Daoy (cell line): ENCODE results near the gene PCLO. TPM values are rescaled to one million over a fixed set of nuclear protein-coding genes. Genes with fewer than 3 reads are reported as not detected.

Source experiments
- DNase-seq: peaks from one replicate; pipeline ENCODE4 v3.0.0-alpha.2; 2015; ENCODE audit warnings: low read depth
- total RNA-seq: library from RNA; depleted of rRNA; stranded (reverse); fragments of >200 nt; shearing (Covaris generic); gene quantifications from 2 replicates; pipeline ENCODE4 v1.2.3, GENCODE V29; 2014; rRNA removed

PCLO gene, protein sequence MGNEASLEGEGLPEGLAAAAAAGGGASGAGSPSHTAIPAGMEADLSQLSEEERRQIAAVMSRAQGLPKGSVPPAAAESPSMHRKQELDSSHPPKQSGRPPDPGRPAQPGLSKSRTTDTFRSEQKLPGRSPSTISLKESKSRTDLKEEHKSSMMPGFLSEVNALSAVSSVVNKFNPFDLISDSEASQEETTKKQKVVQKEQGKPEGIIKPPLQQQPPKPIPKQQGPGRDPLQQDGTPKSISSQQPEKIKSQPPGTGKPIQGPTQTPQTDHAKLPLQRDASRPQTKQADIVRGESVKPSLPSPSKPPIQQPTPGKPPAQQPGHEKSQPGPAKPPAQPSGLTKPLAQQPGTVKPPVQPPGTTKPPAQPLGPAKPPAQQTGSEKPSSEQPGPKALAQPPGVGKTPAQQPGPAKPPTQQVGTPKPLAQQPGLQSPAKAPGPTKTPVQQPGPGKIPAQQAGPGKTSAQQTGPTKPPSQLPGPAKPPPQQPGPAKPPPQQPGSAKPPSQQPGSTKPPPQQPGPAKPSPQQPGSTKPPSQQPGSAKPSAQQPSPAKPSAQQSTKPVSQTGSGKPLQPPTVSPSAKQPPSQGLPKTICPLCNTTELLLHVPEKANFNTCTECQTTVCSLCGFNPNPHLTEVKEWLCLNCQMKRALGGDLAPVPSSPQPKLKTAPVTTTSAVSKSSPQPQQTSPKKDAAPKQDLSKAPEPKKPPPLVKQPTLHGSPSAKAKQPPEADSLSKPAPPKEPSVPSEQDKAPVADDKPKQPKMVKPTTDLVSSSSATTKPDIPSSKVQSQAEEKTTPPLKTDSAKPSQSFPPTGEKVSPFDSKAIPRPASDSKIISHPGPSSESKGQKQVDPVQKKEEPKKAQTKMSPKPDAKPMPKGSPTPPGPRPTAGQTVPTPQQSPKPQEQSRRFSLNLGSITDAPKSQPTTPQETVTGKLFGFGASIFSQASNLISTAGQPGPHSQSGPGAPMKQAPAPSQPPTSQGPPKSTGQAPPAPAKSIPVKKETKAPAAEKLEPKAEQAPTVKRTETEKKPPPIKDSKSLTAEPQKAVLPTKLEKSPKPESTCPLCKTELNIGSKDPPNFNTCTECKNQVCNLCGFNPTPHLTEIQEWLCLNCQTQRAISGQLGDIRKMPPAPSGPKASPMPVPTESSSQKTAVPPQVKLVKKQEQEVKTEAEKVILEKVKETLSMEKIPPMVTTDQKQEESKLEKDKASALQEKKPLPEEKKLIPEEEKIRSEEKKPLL (N-terminal part only)
- total RNA-seq = 1.3 and 5.1 TPM in 2 replicates

DNA sequence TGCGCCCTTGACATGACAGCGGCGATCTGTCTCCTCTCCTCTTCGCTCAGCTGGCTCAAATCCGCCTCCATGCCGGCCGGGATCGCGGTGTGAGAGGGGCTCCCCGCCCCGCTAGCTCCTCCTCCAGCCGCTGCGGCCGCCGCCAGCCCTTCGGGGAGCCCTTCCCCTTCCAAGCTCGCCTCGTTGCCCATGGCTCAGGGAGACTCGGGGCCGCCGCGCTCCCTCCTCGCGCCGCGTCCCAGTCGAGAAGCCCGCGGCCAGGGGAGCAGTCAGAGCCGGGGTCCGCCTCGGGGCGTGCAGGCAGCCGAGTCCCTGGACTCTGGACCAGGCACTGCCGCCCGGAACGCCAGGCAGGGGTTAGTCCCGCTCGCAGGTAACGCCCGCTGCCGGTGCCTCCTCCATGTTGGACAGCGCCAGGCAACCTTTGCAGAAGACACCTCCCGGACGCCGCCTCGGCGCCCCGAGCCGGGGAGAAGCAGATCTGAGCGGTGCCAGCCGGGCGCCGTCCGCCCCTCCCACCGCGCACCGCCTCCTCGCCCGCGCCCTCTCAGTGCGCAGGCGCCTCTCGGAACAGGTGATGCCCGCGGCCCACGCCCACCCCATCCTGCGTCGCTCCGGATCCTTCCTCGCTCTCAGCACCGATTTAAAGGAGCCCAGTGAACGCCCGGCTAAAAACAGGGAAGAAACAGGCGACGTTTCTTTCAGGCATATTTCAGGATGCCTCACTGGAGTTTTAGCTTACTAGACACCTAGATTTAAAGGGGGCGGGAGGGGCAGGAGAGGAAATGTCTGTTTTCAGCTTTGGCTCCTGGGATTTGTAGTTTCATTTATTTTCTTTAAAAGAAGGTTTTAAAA, at the start of gene PCLO:
TSS of gene PCLO (minus strand) at position 483 of the 855 bp plus-strand sequence. CDS start at position 191, 292 bp downstream.
- DNase-seq = peak; percentile 96

DNA sequence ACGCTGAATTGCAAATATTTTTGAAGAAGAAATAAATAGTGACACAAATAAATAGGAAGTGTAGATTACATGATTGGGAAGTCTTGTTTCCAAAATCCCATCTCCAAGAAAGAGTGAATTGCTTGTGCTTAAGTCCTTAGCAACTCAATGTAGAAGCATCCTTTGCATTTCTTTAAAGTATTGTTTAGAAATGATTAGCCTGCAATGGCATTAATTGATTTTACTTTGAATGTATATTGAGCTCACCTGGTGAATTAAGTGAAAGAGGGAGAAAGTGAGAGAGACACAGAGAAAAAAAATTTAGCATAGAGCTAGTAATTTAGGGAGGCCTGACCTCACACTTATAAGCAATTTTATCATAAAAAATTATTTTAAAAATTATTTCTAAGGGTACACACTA, 49.0 kb upstream of the PCLO start:
- no peak for DNase-seq

DNA sequence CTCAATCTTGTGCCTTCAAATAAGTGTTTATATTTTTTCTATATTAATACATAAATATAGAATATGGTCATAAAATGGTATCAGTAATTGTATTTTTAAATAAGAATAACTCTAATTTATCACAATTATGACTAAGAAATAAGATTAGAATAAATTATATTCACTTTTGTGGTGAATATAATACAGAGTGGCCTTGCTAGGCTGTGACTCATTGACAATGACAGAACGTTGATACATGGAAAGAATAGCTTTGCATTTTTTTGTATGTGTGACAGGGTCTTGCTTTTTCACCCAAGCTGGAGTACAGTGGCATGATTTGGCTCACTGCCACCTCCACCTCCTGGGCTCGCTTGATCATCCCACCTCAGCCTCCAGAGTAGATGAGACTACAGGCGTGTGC, 47.8 kb upstream of the PCLO start:
- DNase-seq = peak; percentile 6

DNA sequence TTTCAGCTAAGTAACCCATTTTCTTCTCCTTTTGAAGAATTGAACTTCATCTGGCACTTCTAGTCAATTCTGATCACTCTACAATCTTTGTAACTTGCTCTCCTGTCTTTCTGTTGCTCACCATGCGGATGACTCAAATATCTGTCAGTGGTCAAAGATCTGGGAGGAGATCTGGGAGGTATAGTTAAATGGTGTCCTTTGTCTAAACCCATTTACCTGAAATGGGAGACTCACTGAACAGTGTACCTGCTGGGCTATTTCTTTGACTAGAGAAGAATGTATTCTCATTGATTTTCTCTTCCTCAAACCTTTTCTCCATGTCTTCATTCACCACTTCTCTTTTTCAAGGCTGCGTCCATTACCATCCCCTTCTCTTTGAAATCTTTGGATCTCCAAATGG, 42.0 kb upstream of the PCLO start:
- DNase-seq = no peak

DNA sequence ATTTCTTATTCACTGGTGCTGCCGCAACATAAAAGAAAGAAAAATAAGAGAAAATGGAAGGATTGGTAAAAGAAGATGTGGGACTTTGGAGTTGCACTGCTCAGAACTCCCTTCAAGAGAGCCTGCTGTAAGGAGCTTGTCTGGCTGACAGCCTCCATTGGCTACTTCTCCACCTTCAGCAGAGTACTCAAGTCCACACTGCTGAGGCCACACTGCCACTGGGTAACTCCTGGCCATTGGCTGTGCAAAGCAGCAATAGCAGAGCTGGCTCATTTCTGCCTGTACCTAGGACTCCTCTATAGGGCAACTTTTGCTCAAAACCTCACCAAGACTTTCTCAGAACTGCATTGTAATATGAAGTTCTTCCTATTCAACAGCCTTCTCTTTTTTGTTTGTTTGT, 38.7 kb upstream of the PCLO start:
- DNase-seq = no peak

DNA sequence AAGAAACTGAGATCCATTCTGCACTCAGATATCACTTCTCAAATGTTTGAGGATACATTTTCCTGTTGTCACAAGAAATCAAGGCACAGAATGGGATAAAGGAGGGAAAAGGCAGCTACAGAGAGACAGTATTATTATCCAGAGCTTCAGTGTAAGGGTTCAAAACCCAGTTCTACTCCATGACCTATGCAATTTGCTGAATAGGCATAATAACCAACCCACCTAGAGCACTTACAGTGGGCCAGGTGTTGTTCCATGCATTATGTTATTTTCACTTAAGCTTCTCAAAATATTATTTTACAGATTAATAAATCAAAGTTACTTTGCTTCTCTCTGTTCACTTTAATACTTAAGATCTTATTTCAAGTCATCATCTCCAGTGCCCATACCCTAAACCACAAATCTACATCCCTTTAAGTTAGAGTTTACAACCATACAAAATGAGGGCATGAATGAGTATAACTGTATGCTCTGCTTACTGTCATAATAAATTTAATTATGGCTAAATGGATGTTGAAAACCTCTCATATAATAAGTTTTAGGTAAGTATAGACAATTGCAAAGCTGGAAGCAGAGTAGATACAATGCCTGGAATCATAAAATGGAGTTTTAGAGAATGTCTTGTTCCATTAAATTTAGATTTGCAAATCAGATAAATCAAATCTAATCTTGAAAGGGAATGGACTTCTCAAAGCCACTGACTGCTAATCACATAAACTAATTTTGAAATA, 28.1 kb upstream of the PCLO start:
- no peak for DNase-seq

DNA sequence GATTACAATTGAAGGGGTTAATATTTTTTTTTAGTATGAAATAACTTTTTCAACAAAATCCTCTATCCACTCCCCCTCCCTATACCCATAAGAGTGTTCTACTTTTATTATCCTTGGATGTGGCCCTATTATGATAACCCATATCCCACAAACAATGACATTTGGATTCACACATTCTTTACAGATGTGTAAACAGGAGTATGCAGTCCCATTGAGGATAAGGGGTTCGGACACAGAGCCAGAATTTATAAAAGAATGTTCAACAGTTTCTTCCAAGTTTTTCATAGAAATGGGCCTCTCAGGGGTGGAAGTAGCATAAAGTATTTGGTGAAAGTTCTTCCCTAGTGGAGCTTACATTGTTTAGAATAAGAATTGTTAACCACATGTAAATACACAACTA, 16.1 kb upstream of the PCLO start:
- DNase-seq = no peak

DNA sequence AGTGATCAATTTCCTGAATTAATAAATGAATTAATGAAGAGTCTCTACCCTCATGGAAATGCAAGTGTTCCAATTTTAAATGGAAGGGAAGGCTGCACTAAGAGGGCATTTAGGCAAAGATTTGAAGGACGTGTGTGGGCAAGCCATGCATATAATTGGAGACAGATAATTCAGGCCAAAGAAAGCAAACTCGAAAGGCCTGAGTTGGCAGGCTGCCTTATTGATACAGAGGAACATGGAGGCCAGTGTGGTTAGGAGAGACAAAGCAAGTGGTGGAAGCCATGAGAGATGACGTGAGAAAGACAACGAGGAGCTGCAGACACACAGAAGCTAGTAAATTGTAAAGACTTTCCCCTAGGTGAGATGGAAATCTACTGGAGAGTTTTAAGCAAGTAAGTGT, 15.4 kb upstream of the PCLO start:
- DNase-seq = peak; percentile 47

DNA sequence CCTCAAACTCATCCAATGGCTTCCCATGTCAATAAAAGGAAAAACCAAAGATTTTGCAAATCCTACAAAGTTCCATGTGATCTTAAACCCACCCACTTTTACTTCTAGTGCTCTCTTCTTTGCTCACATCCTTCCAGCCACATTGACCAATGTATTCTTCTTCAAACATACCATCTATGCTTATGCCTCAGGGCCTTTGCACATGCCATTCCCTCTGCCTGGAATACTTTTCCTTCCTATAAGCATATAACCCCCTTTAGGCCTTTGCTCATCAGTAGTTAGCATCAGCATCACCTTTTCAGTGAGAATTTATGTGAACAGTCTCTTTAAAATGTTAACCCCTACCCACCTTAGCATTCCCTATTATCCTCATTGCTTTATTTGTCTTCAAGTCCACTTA, 11.0 kb upstream of the PCLO start:
- DNase-seq = no peak

DNA sequence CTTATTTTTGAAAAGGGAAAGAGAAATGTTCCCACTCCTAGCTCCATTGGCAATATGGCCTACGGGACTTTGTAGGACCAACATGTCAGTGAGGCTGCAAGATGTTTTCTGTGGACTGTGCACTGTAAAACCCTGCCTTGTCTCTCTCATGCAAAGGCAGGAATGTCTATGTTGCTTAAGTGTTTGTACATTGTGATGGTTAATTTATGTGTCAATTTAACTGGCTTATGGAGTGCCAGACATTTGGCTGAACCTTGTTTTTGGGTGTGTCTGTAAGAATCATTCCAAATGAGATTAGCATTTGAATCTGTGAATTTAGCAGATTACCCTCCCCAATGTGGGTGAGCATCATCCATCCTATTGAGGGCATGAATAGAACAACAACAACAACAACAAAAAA, 4.1 kb upstream of the PCLO start:
- DNase-seq = no peak

DNA sequence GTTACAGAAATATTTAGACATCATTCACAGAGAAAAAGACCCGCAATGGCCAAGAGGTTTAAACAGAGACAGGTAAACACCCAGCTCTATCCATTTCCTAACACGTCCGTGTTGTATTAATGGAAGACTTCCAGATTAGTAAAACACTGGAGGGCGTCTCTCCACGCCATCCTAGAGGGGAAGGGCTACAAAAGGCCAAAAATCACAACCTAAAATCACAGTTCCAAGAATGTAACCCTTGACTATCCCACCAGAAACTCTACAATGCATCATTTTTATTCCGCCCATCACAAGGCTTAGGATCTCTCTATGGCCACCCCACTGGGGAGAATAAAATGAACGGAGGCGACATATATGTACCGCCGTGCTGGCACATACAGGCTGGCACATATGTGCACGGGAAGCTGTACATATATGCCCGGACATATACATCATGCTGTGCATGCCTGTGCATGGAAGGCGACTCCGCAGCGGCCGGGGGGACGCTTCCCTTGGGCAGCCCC, 734 bp downstream of the PCLO start:
- no peak for DNase-seq

DNA sequence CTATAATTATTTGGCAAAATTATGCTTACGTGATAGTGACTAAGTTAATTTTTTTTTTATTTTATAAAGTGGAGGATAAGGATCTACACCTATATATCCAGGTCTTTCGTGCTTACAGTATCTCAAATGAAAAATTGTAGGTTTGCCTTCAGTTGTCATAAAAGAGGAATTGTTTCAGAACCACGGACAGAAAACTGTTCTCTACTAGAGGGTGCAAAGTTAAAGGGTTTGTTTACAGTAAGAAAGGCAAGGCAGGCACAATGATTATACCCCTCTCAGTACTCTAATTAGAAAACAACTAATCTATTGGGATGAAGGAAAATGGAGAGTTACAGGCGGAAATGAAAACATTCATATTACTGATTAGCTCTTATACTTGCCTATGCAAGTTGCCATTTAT, 1.5 kb downstream of the PCLO start:
- no peak for DNase-seq

DNA sequence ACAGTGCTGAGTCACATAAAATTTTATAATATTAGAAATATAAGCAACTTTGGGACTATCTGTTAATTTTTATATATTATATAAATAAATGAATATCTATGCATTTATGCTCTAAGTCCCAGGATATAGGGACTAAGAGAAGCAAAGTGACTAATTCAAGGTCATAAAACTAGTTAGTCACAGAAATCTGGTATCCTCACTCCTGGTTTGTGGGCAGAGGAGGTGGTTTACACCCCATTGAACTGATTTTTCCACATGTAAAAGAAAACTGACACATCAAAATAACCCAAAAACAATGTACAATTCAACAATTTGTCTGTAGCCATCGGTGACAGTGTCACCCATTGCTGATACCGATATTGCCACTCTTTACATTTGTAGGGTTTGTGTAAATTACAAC, 3.0 kb downstream of the PCLO start:
- peak; percentile 26 for DNase-seq

DNA sequence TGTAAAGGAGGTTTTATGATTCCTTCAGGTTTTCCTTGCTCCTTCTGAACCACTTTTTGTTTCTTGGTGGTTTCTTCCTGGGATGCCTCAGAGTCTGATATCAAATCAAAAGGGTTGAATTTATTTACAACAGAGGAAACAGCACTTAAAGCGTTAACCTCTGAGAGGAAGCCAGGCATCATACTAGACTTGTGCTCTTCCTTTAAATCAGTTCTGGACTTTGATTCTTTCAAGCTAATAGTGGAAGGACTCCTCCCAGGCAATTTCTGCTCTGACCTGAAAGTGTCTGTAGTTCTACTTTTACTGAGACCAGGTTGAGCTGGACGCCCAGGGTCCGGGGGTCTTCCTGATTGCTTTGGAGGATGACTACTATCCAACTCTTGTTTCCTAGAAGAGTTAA, 6.7 kb downstream of the PCLO start:
- no peak for DNase-seq

DNA sequence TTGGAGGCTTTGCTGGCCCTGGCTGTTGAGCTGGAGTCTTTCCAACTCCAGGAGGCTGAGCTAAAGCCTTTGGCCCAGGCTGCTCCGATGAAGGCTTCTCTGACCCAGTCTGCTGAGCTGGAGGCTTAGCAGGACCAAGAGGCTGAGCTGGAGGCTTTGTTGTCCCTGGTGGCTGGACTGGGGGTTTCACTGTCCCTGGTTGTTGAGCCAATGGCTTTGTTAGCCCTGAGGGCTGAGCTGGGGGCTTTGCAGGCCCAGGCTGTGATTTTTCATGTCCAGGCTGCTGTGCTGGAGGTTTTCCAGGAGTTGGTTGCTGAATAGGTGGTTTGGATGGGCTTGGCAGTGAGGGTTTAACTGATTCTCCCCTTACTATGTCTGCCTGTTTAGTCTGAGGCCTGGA, 7.3 kb downstream of the PCLO start:
- no peak for DNase-seq

DNA sequence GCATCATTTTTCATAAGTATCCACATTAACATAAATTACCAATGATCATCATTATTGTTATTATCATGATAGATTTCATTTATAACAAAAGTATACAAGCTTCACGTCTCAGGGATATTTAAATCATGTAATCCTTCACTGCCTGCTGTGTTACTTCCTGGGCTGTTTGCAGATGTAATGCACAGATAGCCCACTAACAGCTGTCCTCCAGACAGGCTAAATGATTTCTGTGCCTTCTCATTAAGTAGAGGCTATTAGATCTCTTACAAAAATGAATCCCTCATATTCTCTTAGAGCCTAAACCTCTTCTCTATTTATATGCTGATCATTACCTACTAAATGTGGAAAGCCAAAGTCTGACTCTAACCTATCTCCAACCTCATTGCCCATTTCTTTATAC, 9.3 kb downstream of the PCLO start:
- DNase-seq = no peak

DNA sequence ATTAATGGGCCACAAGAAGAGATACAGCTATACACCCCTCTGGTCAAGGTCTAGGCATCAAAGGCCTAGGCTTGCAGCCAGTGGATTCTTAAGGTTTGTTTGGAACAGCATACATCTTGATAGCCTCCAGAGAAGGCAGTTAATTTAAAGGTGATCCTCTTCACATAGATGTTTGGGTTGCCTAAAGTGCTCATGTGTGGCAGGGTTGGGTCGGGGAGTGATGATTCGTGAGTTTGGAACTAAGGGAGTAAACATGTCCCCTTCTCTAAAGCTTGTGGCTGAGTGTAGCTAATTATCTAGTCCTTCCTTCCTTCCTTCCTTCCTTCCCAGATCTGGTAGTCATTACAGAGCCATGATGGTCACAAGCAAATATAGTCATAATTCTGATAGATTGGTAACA, 12.4 kb downstream of the PCLO start:
- DNase-seq = peak; percentile 29

DNA sequence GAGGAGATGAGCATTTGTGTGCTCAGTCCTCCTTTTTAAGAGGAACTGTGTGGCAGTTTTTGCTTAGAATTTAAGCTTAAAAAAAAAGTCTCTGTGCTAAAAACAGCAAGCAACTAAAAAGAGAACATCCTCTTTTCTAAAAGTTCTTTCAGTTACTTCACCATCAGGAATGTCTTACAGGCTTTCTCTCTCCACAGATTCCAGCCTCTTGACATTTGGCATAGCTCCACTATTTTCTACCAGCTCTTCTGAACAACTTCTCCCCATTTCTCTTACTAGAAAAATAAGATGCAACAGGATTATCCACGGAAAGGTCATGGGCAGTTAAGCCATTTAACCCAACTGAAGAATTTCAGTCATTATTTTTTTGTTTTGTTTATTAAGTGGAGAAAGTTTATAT, 13.2 kb downstream of the PCLO start:
- DNase-seq = no peak

DNA sequence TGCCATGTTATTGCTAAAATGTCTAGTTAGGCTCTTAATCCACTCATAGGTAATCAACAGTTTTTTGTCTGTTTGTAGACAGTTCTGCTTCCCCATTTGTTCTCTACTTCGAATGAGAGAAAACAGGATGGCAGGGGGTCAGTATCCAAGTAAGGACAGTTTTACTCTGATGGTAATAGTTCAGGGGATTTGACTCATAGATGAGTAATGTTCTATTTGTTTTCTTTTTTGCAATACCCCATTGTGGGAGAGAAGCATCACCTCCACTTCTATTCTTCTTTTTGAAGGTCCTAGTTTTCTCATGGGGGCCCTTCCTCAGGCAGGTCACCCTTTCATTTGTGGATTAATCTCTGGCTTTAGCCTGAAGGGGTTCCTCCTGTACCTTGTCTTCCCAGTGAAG, 13.9 kb downstream of the PCLO start:
- DNase-seq = peak; percentile 52

DNA sequence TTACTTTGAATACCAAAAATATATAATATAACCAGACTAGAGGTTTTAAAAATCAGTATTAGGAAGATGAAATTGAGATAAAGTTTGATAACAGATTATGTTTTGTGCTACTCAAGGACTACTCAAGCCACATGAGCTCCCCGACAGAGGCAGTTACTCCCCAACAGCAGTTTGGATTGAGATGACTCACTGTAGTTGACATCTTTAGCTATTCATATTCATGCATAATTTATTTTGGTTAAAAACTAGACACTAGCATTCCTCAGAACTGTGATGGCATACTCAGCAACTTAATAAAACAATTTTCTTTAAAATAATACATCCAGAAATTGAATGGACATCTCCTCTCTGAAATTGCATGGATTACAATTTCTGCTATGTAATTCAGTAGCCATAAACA, 19.6 kb downstream of the PCLO start:
- no peak for DNase-seq
